ENCODE data around the gene TIGD3.

TIGD3 gene

DNA sequence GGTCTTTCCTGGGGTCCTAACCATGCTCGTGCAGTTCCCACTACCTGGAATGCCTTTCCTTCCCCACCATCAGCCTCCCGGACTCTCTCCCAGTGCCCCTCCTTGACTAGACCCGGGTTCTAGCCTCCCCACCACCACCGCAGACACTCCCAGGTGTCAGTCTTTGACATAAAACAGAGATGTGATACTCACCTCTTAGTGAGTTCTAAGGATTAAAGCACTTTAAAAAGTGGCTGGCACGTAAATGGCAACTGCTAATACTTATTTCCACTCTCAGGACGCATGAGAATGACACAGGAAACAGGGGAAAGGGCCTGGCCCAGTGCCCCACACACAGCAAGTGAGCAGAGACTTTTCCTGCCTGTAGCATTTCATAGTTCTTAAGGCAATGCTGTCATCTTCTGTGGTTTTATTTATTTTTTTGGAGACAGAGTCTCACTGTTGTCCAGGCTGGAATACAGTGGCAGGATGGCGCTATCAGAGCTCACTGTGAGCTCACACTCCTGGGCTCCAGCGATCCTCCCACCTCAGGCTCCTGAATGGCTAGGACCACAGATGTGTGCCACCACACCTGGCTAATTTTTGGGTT is 29.8 kb downstream of the TIGD3 start:
- Histone ChIP-seq H3K4me2 (ENCODE audit: low read length) (no peak overlapping the region), H3K4me1 (ENCODE audit: control insufficient read depth, insufficient read depth, low read length) (peaks cover 63% of the 10 kb centered on the region), H3K27me3 (ENCODE audit: control insufficient read depth, insufficient read depth, low read length) (no peaks in the 10 kb centered on the region), H3K9me3 (replicated peaks; ENCODE audit: low read length) (no peaks in the 10 kb centered on the region), H3K36me3 (ENCODE audit: insufficient read depth, low read length) (peaks cover 3% of the 10 kb centered on the region), H3K4me3 (ENCODE audit: low read length) (no peak overlapping the region), H3K9ac (ENCODE audit: low read depth, low read length) (peak overlapping the region; percentile 35)

GRCh38 chr11:65386307-65387140 is 32.0 kb downstream of the TIGD3 start, which contains the start of gene FRMD8:
TSS of gene FRMD8 (plus strand) at chr11:65386637. CDS start at chr11:65387037, 400 bp downstream.
- H3K4me2 ChIP-seq (ENCODE audit: low read length), result peak within 1 kb of the TSS; percentile 97
- H3K27me3 ChIP-seq (ENCODE audit: control insufficient read depth, insufficient read depth, low read length), result no peaks in the 10 kb centered on the region
- no peaks in the 10 kb centered on the region for H3K9me3 ChIP-seq (replicated peaks; ENCODE audit: low read length)
- H3K4me1 ChIP-seq (ENCODE audit: control insufficient read depth, insufficient read depth, low read length), result peaks cover 80% of the 10 kb centered on the region
- peak within 1 kb of the TSS; percentile 98 for H3K9ac ChIP-seq (ENCODE audit: low read depth, low read length)
- H3K36me3 ChIP-seq (ENCODE audit: insufficient read depth, low read length), result peaks cover 10% of the 10 kb centered on the region
- peak within 1 kb of the TSS; percentile 98 for H3K4me3 ChIP-seq (ENCODE audit: low read length)

DNA sequence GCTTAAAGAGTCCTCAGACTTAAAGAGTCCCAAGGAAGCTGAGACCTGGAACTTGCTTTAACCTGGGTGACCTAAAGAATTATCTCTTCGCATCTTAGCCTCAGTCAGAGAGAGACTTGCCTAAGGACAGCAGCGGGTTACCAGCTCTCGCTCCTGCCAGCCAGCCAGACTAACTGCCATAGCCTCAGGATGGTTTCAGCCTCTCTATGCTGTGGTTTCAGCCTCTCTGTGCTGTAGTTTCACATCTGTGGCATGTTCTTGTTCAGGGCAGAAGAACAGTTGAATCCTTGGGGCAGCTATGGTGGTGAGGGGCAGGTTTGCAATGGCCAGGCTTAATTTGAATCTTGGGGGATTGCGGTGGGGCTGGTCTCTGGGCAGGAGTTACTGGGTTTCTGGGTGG is 34.2 kb downstream of the TIGD3 start:
- Histone ChIP-seq H3K4me1 (ENCODE audit: control insufficient read depth, insufficient read depth, low read length) (peaks cover 63% of the 10 kb centered on the region), H3K4me2 (ENCODE audit: low read length) (peak overlapping the region; percentile 97), H3K36me3 (ENCODE audit: insufficient read depth, low read length) (peaks cover 32% of the 10 kb centered on the region), H3K9ac (ENCODE audit: low read depth, low read length) (peak overlapping the region; percentile 77), H3K4me3 (ENCODE audit: low read length) (peak overlapping the region; percentile 98), H3K9me3 (replicated peaks; ENCODE audit: low read length) (no peaks in the 10 kb centered on the region), H3K27me3 (ENCODE audit: control insufficient read depth, insufficient read depth, low read length) (no peaks in the 10 kb centered on the region)

GRCh38 chr11:65389294-65389980 is 34.9 kb downstream of the TIGD3 start:
- peak overlapping the region; percentile 77 for H3K9ac ChIP-seq (ENCODE audit: low read depth, low read length)
- no peaks in the 10 kb centered on the region for H3K27me3 ChIP-seq (ENCODE audit: control insufficient read depth, insufficient read depth, low read length)
- peaks cover 56% of the 10 kb centered on the region for H3K4me1 ChIP-seq (ENCODE audit: control insufficient read depth, insufficient read depth, low read length)
- H3K4me3 ChIP-seq (ENCODE audit: low read length), result peak overlapping the region; percentile 98
- no peaks in the 10 kb centered on the region for H3K9me3 ChIP-seq (replicated peaks; ENCODE audit: low read length)
- H3K4me2 ChIP-seq (ENCODE audit: low read length), result peak overlapping the region; percentile 97
- H3K36me3 ChIP-seq (ENCODE audit: insufficient read depth, low read length), result peaks cover 37% of the 10 kb centered on the region

DNA sequence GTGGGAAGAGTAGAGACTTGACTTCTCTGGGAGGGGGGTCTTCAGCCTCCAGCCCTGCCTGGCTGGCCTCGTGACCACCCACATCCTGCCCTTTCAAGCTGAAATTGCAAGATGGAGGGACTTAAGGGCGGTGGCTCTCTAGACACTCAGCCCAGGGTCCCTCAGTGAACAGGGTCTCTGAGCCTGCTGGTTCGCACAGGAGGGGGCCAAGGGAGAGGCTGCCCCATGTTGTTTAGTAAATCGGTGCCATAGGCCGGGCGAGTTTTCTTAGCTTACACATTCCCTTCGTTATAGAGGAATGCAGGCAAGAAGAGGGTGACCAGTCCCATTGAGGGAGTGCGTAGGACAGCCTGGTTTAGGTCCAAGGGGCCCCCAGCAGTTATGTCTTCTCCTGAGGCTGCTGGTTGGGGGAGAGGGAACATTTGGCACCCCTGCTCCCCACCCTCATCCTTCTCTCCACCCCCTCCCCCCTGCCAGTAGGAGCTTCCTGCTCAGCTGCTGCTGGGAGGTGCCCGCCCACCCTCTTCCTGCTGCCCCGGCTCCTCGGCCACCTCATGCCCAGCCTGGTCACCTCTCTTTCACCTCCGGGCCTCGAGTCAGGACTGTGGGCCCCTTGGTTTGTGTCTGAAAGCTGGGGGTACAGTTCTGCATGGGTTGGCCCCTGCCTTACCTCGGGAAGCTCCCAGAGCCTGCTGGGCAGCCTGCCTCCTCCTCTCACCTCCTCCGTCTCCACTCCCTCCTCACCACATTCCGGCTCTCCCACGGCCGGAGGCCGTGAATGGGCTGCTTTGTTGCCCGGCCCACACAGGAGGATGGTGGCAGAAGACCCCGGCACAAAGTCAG is 35.8 kb downstream of the TIGD3 start:
- Histone ChIP-seq H3K9me3 (replicated peaks; ENCODE audit: low read length) (no peaks in the 10 kb centered on the region), H3K4me2 (ENCODE audit: low read length) (peak overlapping the region; percentile 97), H3K4me1 (ENCODE audit: control insufficient read depth, insufficient read depth, low read length) (peaks cover 47% of the 10 kb centered on the region), H3K27me3 (ENCODE audit: control insufficient read depth, insufficient read depth, low read length) (no peaks in the 10 kb centered on the region), H3K9ac (ENCODE audit: low read depth, low read length) (peak overlapping the region; percentile 77), H3K36me3 (ENCODE audit: insufficient read depth, low read length) (peaks cover 41% of the 10 kb centered on the region), H3K4me3 (ENCODE audit: low read length) (peak overlapping the region; percentile 98)

- Histone ChIP-seq H3K9ac (ENCODE audit: low read depth, low read length) (peak overlapping the region; percentile 77), H3K4me1 (ENCODE audit: control insufficient read depth, insufficient read depth, low read length) (peaks cover 44% of the 10 kb centered on the region), H3K4me3 (ENCODE audit: low read length) (peak overlapping the region; percentile 98), H3K9me3 (replicated peaks; ENCODE audit: low read length) (no peaks in the 10 kb centered on the region), H3K27me3 (ENCODE audit: control insufficient read depth, insufficient read depth, low read length) (no peaks in the 10 kb centered on the region), H3K36me3 (ENCODE audit: insufficient read depth, low read length) (peaks cover 48% of the 10 kb centered on the region), H3K4me2 (ENCODE audit: low read length) (peak overlapping the region; percentile 97)
Observed at GRCh38 chr11:65390996-65391395, 36.4 kb downstream of the TIGD3 start.

DNA sequence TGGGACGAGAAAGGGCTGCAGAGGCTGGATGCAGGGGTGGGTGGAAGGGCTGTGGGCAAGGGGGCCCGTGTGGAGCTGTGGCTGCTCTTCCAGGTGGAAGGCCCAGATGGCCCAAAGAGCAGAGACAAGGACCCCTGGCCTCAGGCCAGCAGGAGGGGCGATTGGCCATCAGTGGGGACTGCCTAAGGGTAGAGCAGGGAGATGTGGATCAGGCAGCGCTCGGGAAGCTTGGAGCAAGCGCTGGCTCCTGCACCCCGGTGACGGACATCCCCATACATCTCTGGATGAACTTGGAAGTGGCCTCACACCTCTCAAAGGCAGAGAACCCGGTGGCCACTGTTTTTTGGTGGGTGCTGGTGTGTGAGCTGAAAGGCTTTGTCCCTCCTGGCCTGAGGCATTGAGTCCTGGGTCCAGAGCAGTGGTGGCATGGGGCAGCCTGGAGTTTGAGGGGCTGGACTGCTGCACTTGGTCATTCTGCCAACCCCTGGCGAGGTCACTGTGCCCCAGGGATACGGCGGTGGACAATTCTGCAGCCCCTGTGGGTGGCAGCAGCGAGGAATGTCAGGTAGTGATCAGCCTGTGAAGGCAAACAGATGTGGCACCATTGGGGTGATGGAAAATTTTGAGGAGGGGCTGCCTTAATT is 37.8 kb downstream of the TIGD3 start:
- Histone ChIP-seq H3K4me3 (ENCODE audit: low read length) (no peak overlapping the region), H3K36me3 (ENCODE audit: insufficient read depth, low read length) (peaks cover 59% of the 10 kb centered on the region), H3K27me3 (ENCODE audit: control insufficient read depth, insufficient read depth, low read length) (no peaks in the 10 kb centered on the region), H3K4me1 (ENCODE audit: control insufficient read depth, insufficient read depth, low read length) (peaks cover 40% of the 10 kb centered on the region), H3K9ac (ENCODE audit: low read depth, low read length) (no peak overlapping the region), H3K9me3 (replicated peaks; ENCODE audit: low read length) (no peaks in the 10 kb centered on the region), H3K4me2 (ENCODE audit: low read length) (no peak overlapping the region)

- H3K36me3 ChIP-seq (ENCODE audit: insufficient read depth, low read length), result peaks cover 63% of the 10 kb centered on the region
- H3K4me2 ChIP-seq (ENCODE audit: low read length), result no peak overlapping the region
- H3K4me3 ChIP-seq (ENCODE audit: low read length), result no peak overlapping the region
- H3K27me3 ChIP-seq (ENCODE audit: control insufficient read depth, insufficient read depth, low read length), result no peaks in the 10 kb centered on the region
- no peak overlapping the region for H3K9ac ChIP-seq (ENCODE audit: low read depth, low read length)
- no peaks in the 10 kb centered on the region for H3K9me3 ChIP-seq (replicated peaks; ENCODE audit: low read length)
- peaks cover 37% of the 10 kb centered on the region for H3K4me1 ChIP-seq (ENCODE audit: control insufficient read depth, insufficient read depth, low read length)
Observed at GRCh38 chr11:65392899-65393298, 38.3 kb downstream of the TIGD3 start.

DNA sequence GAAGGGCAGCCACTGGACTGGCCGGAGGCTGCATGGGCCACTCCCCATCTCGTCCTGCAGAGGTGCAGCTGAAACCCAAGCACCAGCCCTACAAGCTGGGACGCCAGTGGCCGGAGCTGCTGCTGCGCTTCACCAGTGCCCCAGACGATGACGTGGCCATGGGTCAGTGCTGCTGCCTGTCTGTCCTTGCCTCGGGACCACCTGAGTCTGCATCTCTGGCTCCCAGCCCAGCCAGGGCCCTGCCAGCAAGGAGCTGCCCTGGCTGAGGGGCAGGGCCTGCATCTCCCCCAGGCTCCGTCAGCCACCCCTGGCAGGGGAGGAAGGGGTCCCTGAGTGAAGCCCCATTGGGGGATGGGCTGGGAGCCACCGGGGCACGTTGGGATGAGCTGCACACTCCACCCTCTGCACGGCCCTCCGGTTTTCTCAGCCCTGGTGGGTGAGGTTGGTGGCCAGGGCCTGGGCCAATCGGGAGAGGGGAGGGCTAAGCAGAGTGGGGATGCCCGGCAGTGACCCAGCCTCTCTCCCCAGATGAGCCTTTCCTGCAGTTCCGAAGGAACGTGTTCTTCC is 39.0 kb downstream of the TIGD3 start:
- Histone ChIP-seq H3K27me3 (ENCODE audit: control insufficient read depth, insufficient read depth, low read length) (no peaks in the 10 kb centered on the region), H3K9ac (ENCODE audit: low read depth, low read length) (no peak overlapping the region), H3K4me1 (ENCODE audit: control insufficient read depth, insufficient read depth, low read length) (peaks cover 30% of the 10 kb centered on the region), H3K9me3 (replicated peaks; ENCODE audit: low read length) (no peaks in the 10 kb centered on the region), H3K4me3 (ENCODE audit: low read length) (no peak overlapping the region), H3K4me2 (ENCODE audit: low read length) (no peak overlapping the region), H3K36me3 (ENCODE audit: insufficient read depth, low read length) (peaks cover 66% of the 10 kb centered on the region)

DNA sequence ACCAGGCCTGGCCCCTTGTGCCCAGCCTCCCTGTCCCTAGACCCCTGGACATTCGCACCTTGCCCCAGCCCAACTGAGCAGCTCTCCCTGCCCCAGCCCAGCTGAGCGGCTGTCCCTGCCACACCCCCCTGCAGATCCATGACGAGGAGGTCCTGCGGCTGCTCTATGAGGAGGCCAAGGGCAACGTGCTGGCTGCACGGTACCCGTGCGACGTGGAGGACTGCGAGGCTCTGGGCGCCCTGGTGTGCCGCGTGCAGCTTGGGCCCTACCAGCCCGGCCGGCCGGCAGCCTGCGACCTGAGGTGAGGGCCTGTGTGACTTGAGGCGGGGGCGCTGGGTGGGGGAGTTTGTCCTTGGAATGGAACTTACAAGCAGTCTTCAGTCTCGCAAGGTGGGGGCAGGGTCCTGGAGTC is 39.6 kb downstream of the TIGD3 start:
- Histone ChIP-seq H3K4me1 (ENCODE audit: control insufficient read depth, insufficient read depth, low read length) (peaks cover 25% of the 10 kb centered on the region), H3K27me3 (ENCODE audit: control insufficient read depth, insufficient read depth, low read length) (no peaks in the 10 kb centered on the region), H3K4me2 (ENCODE audit: low read length) (no peak overlapping the region), H3K4me3 (ENCODE audit: low read length) (no peak overlapping the region), H3K36me3 (ENCODE audit: insufficient read depth, low read length) (peaks cover 68% of the 10 kb centered on the region), H3K9ac (ENCODE audit: low read depth, low read length) (no peak overlapping the region), H3K9me3 (replicated peaks; ENCODE audit: low read length) (no peaks in the 10 kb centered on the region)
